H9 (cell line): Measurements from ENCODE around the gene PDF. TPM values are rescaled to one million over a fixed set of nuclear protein-coding genes. Genes with fewer than 3 reads are reported as not detected.

Experiments
- DNase-seq: peaks from one replicate; pipeline ENCODE4 v3.0.0-alpha.2; 2017
- H2AFZ ChIP-seq: one replicate; pipeline ENCODE4 v1.6.1; 2013; ENCODE audit warnings: mild to moderate bottlenecking, low read length, control low read depth, moderate library complexity
- H2AK5ac ChIP-seq: 2 replicates; pipeline ENCODE4 v1.6.1; 2013; ENCODE audit warnings: low read length, control low read depth, mixed read lengths; ENCODE audit not compliant: insufficient read length
- H2BK120ac ChIP-seq: one replicate; pipeline ENCODE4 v1.6.1; 2013; ENCODE audit warnings: low read depth, mild to moderate bottlenecking, low read length, control low read depth, inconsistent platforms; ENCODE audit not compliant: poor library complexity, severe bottlenecking
- H2BK12ac ChIP-seq: 2 replicates; pipeline ENCODE4 v1.6.1; 2013; ENCODE audit warnings: low read length, control low read depth, mixed read lengths, low read depth; ENCODE audit not compliant: insufficient read length
- H2BK15ac ChIP-seq: 2 replicates; pipeline ENCODE4 v1.6.1; 2013; ENCODE audit warnings: low read depth, low read length, control low read depth
- H2BK20ac ChIP-seq: one replicate; pipeline ENCODE4 v1.6.1; 2013; ENCODE audit warnings: low read depth, mild to moderate bottlenecking, low read length, control low read depth, inconsistent platforms; ENCODE audit not compliant: poor library complexity, severe bottlenecking
- H2BK5ac ChIP-seq: 2 replicates; pipeline ENCODE4 v1.6.1; 2013; ENCODE audit warnings: low read length, control low read depth, mixed read lengths; ENCODE audit not compliant: insufficient read length
- H3K14ac ChIP-seq: 2 replicates; pipeline ENCODE4 v1.6.1; 2013; ENCODE audit warnings: low read length, control low read depth; ENCODE audit not compliant: insufficient read depth
- H3K18ac ChIP-seq: 2 replicates; pipeline ENCODE4 v1.6.1; 2013; ENCODE audit warnings: low read depth, mild to moderate bottlenecking, mixed read lengths, low read length, control low read depth; ENCODE audit not compliant: insufficient read length
- H3K23ac ChIP-seq: 2 replicates; pipeline ENCODE4 v1.6.1; 2013; ENCODE audit warnings: low read length, control low read depth, mixed read lengths, low read depth; ENCODE audit not compliant: insufficient read length
- H3K23me2 ChIP-seq: 2 replicates; pipeline ENCODE4 v1.6.1; 2013; ENCODE audit warnings: low read depth, mild to moderate bottlenecking, mixed read lengths, low read length, control low read depth; ENCODE audit not compliant: insufficient read length, poor library complexity, severe bottlenecking
- H3K27ac ChIP-seq: 2 replicates; pipeline ENCODE4 v1.5.1; 2013; ENCODE audit warnings: low read length, control low read depth, mixed read lengths, low read depth; ENCODE audit not compliant: insufficient read length
- H3K27me3 ChIP-seq: 2 replicates; pipeline ENCODE4 v1.6.1; 2013; ENCODE audit warnings: low read length, control low read depth, inconsistent platforms; ENCODE audit not compliant: insufficient read depth
- H3K4ac ChIP-seq: 2 replicates; pipeline ENCODE4 v1.6.1; 2013; ENCODE audit warnings: low read depth, mild to moderate bottlenecking, control low read depth, inconsistent platforms, low read length, moderate library complexity
- H3K4me1 ChIP-seq: 2 replicates; pipeline ENCODE4 v1.6.1; 2013; ENCODE audit warnings: low read length, control low read depth, inconsistent platforms; ENCODE audit not compliant: insufficient read depth
- H3K4me2 ChIP-seq: 2 replicates; pipeline ENCODE4 v1.6.1; 2013; ENCODE audit warnings: low read length, control low read depth, mixed read lengths; ENCODE audit not compliant: insufficient read length, insufficient read depth
- H3K56ac ChIP-seq: 2 replicates; pipeline ENCODE4 v1.6.1; 2013; ENCODE audit warnings: low read depth, mild to moderate bottlenecking, mixed read lengths, low read length, control low read depth; ENCODE audit not compliant: insufficient read length
- H3K79me1 ChIP-seq: 2 replicates; pipeline ENCODE4 v1.6.1; 2013; ENCODE audit warnings: low read depth, mild to moderate bottlenecking, moderate library complexity, low read length, control low read depth, inconsistent platforms; ENCODE audit not compliant: insufficient read depth, poor library complexity, severe bottlenecking
- H3K79me2 ChIP-seq: 2 replicates; pipeline ENCODE4 v1.6.1; 2013; ENCODE audit warnings: low read length, control low read depth, inconsistent platforms; ENCODE audit not compliant: insufficient read depth
- H3K9ac ChIP-seq: 2 replicates; pipeline ENCODE4 v1.6.1; 2013; ENCODE audit warnings: low read length, control low read depth, mixed read lengths; ENCODE audit not compliant: insufficient read length; ENCODE audit errors: extremely low read depth
- H3K9me3 ChIP-seq: one replicate; pipeline ENCODE4 v1.6.1; 2013; ENCODE audit warnings: low read depth, low read length, inconsistent platforms; ENCODE audit not compliant: control insufficient read depth
- H3T11ph ChIP-seq: one replicate; pipeline ENCODE4 v1.6.1; 2013; ENCODE audit warnings: mild to moderate bottlenecking, low read length, control low read depth, inconsistent platforms
- H4K20me1 ChIP-seq: one replicate; pipeline ENCODE4 v1.6.1; 2013; ENCODE audit not compliant: control insufficient read depth, insufficient read length, insufficient read depth
- H4K5ac ChIP-seq: 2 replicates; pipeline ENCODE4 v1.6.1; 2013; ENCODE audit warnings: low read depth, mild to moderate bottlenecking, mixed read lengths, low read length, control low read depth; ENCODE audit not compliant: insufficient read length
- H4K8ac ChIP-seq: replicated peaks from 2 replicates; pipeline ENCODE4 v1.6.1; 2013; ENCODE audit warnings: low read length, control low read depth, mixed read lengths, low read depth; ENCODE audit not compliant: insufficient read length
- H4K91ac ChIP-seq: 2 replicates; pipeline ENCODE4 v1.6.1; 2013; ENCODE audit warnings: low read depth, mild to moderate bottlenecking, moderate library complexity, mixed read lengths, low read length, control low read depth; ENCODE audit not compliant: insufficient read length
- H3K27ac Mint-ChIP-seq, 3 experiments: 2 replicates in 2 of 3; 3 replicates in 1 of 3; pipeline ENCODE4 v1.8.0; 2020 to 2021; ENCODE audit warnings: mixed read lengths in 3 of 3, mild to moderate bottlenecking in 1 of 3, moderate library complexity in 1 of 3
- H3K27me3 Mint-ChIP-seq: 2 replicates; pipeline ENCODE4 v1.8.0; 2021; ENCODE audit warnings: low read depth, mild to moderate bottlenecking, moderate library complexity, mixed read lengths
- H3K36me3 Mint-ChIP-seq, 3 experiments: 2 replicates in 2 of 3; 3 replicates in 1 of 3; pipeline ENCODE4 v1.8.0; 2020 to 2021; ENCODE audit warnings: low read depth in 3 of 3, mixed read lengths in 3 of 3; ENCODE audit not compliant: insufficient read depth in 1 of 3
- H3K4me1 Mint-ChIP-seq, 2 experiments: 2 replicates each; pipeline ENCODE4 v1.8.0; 2020; ENCODE audit warnings: mixed read lengths in 2 of 2
- H3K4me3 Mint-ChIP-seq, 2 experiments: 2 replicates in 1 of 2; 3 replicates in 1 of 2; pipeline ENCODE4 v1.8.0; 2020 to 2021; ENCODE audit warnings: mild to moderate bottlenecking in 2 of 2, mixed read lengths in 2 of 2, moderate library complexity in 1 of 2
- H3K9me3 Mint-ChIP-seq, 2 experiments: 2 replicates in 1 of 2; 3 replicates in 1 of 2; pipeline ENCODE4 v1.8.0; 2020; ENCODE audit warnings: mild to moderate bottlenecking in 2 of 2, mixed read lengths in 2 of 2, moderate library complexity in 1 of 2
- WGBS: extraction: QIAGEN DNeasy Blood & Tissue Kit; methylation state at CpG from one replicate; pipeline ENCODE4 v1.1.7; 2013; ENCODE audit warnings: missing lambda C conversion rate, low lambda C conversion rate, mixed read lengths; ENCODE audit not compliant: insufficient read length; ENCODE audit errors: extremely low coverage; 5-methylcytosine and 5-hydroxymethylcytosine counted together
- total RNA-seq: library from RNA; stranded (reverse); gene quantifications from 2 replicates; pipeline ENCODE4 v1.2.1, GENCODE V29; 2021
- TF ChIP-seq, protein P1 (sequence below): fragments of 200-600 bp; sonication (generic); conservative IDR thresholded peaks from 3 replicates; pipeline ENCODE4 v1.8.0; 2021; ENCODE audit warnings: antibody characterized with exemption, mild to moderate bottlenecking

Gene PDF
- total RNA-seq, 1 experiment from 2014 or later: 36.4 TPM

DNA sequence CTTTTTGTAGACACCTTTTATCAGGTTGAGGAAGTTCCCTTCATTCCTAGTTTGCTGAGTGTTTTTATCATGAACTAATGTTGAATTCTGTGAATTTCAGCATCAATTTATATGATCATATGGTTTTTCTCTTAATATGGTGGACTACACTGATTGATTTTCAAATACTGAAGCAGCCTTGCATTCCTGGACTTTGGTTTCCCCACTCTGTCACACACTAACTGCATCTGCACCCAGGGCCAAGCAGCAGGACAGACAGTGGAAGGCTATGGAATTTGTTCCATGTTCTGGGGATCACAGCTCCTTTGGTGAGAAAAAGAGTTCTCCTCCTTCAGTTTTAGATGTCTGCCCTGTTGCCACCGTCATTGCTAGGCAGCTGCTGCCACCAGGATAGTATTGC lies 47.6 kb upstream of the PDF start:
- H3K9me3 Mint-ChIP-seq: no peaks in the 10 kb centered on the region
- peaks cover 32 to 63% (median 51%) of the 10 kb centered on the region in 3 experiments for H3K36me3 Mint-ChIP-seq
- no peaks in the 10 kb centered on the region for H3K9me3 ChIP-seq
- no peak overlapping the region for H3T11ph ChIP-seq
- H3K4me1 ChIP-seq: no peaks in the 10 kb centered on the region
- no peak overlapping the region for H3K9ac ChIP-seq
- H4K8ac ChIP-seq: no peak overlapping the region
- 0 out of 7 replicates have a peak overlapping the region, but pooled peaks of 1 of the 3 experiments have one; percentile 29 for H3K27ac Mint-ChIP-seq
- H3K79me2 ChIP-seq: 0 out of 2 replicates have a peak, but pooled peaks cover 2% of the 10 kb centered on the region
- H4K5ac ChIP-seq: no peak overlapping the region
- no peak overlapping the region for H2BK20ac ChIP-seq
- no peak overlapping the region for H3K4me2 ChIP-seq
- H3K4me3 Mint-ChIP-seq: no peak overlapping the region
- H4K20me1 ChIP-seq: no peaks in the 10 kb centered on the region
- no peak overlapping the region for H2BK5ac ChIP-seq
- no peaks in the 10 kb centered on the region for H3K27me3 Mint-ChIP-seq
- TF ChIP-seq, protein P1, sequence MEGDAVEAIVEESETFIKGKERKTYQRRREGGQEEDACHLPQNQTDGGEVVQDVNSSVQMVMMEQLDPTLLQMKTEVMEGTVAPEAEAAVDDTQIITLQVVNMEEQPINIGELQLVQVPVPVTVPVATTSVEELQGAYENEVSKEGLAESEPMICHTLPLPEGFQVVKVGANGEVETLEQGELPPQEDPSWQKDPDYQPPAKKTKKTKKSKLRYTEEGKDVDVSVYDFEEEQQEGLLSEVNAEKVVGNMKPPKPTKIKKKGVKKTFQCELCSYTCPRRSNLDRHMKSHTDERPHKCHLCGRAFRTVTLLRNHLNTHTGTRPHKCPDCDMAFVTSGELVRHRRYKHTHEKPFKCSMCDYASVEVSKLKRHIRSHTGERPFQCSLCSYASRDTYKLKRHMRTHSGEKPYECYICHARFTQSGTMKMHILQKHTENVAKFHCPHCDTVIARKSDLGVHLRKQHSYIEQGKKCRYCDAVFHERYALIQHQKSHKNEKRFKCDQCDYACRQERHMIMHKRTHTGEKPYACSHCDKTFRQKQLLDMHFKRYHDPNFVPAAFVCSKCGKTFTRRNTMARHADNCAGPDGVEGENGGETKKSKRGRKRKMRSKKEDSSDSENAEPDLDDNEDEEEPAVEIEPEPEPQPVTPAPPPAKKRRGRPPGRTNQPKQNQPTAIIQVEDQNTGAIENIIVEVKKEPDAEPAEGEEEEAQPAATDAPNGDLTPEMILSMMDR: no peak
- no CpG with 5 or more reads among the region's 1 CpG for WGBS
- H3K79me1 ChIP-seq: peaks cover 8% of the 10 kb centered on the region
- H3K4ac ChIP-seq: no peak overlapping the region
- no peak for DNase-seq
- no peaks in the 10 kb centered on the region for H3K4me1 Mint-ChIP-seq
- H3K56ac ChIP-seq: no peak overlapping the region
- no peak overlapping the region for H3K14ac ChIP-seq
- H2BK15ac ChIP-seq: no peak overlapping the region; the same call in 1 of the 2 replicates
- no peak overlapping the region for H2BK12ac ChIP-seq
- no peak overlapping the region for H3K27ac ChIP-seq
- H3K27me3 ChIP-seq: no peaks in the 10 kb centered on the region
- H2AK5ac ChIP-seq: no peak overlapping the region
- H2AFZ ChIP-seq: no peak overlapping the region
- no peak overlapping the region for H3K23ac ChIP-seq
- H3K23me2 ChIP-seq: no peaks in the 10 kb centered on the region
- H3K18ac ChIP-seq: no peak overlapping the region
- H2BK120ac ChIP-seq: no peak overlapping the region
- H4K91ac ChIP-seq: no peak overlapping the region
